PC-3 (cell line): Measurements from ENCODE around the gene CES4A.

Experiments
- CTCF ChIP-seq: fragments of 300-600 bp; sonication (generic); conservative IDR thresholded peaks from 2 replicates; pipeline ENCODE4 v1.5.1; 2017; ENCODE audit warnings: antibody characterized with exemption, low read depth, mild to moderate bottlenecking, low read length
- EZH2 ChIP-seq: fragments of 300-600 bp; sonication (generic); IDR thresholded peaks from one replicate; pipeline ENCODE4 v1.6.1; 2017; ENCODE audit warnings: antibody characterized with exemption, mild to moderate bottlenecking, low read length; ENCODE audit not compliant: unreplicated experiment
- EZH2phosphoT487 ChIP-seq: fragments of 300-600 bp; sonication (generic); IDR thresholded peaks from 2 replicates; pipeline ENCODE4 v1.6.1; 2018; ENCODE audit warnings: mild to moderate bottlenecking, antibody characterized with exemption, low read length, borderline replicate concordance

- TF ChIP-seq EZH2phosphoT487: no peak
- TF ChIP-seq CTCF: no peak
- TF ChIP-seq EZH2: no peak
Measured at GRCh38 chr16:66996324-66996982, 8.1 kb downstream of the CES4A start.
